SKM-1 (cell line): ENCODE measurements around the gene PRDM2.
A peak's percentile ranks its signal among the peaks of the same experiment; 100 is the strongest.

Source experiments
- DNase-seq: peaks from one replicate; lab custom pipeline; 2025; ENCODE audit not compliant: unreplicated experiment; lab: John Stamatoyannopoulos, UW

The PRDM2 gene

GRCh38 chr1:13733711-13734110 lies 33.7 kb downstream of the PRDM2 start:
- DNase-seq: no peak

GRCh38 chr1:13735168-13735930 lies 35.4 kb downstream of the PRDM2 start:
- DNase-seq: no peak

- DNase-seq: no peak
Observed at GRCh38 chr1:13737398-13737797, 37.4 kb downstream of the PRDM2 start.

GRCh38 chr1:13746342-13746741 lies 46.4 kb downstream of the PRDM2 start:
- DNase-seq: no peak

GRCh38 chr1:13748610-13749505 lies 48.9 kb downstream of the PRDM2 start:
- DNase-seq: peak; percentile 79

GRCh38 chr1:13749543-13750341 lies 49.8 kb downstream of the PRDM2 start:
- DNase-seq: no peak

- DNase-seq: no peak
Observed at GRCh38 chr1:13751458-13751871, 51.5 kb downstream of the PRDM2 start.

- DNase-seq: no peak
Observed at GRCh38 chr1:13751985-13752384, 52.0 kb downstream of the PRDM2 start.

GRCh38 chr1:13752852-13753251 lies 52.9 kb downstream of the PRDM2 start:
- no peak for DNase-seq

GRCh38 chr1:13753636-13754402 lies 53.8 kb downstream of the PRDM2 start:
- no peak for DNase-seq

- DNase-seq: no peak
Observed at GRCh38 chr1:13754510-13755103, 54.6 kb downstream of the PRDM2 start.

GRCh38 chr1:13756557-13757315 lies 56.7 kb downstream of the PRDM2 start:
- DNase-seq: no peak

GRCh38 chr1:13757693-13758092 lies 57.7 kb downstream of the PRDM2 start:
- DNase-seq: no peak

- no peak for DNase-seq
Observed at GRCh38 chr1:13759072-13759471, 59.1 kb downstream of the PRDM2 start.

- DNase-seq: no peak
Observed at GRCh38 chr1:13760340-13760739, 60.4 kb downstream of the PRDM2 start.

- no peak for DNase-seq
Observed at GRCh38 chr1:13760921-13761320, 60.9 kb downstream of the PRDM2 start.

GRCh38 chr1:13761883-13762282 lies 61.9 kb downstream of the PRDM2 start:
- no peak for DNase-seq

GRCh38 chr1:13762642-13763041 lies 62.7 kb downstream of the PRDM2 start:
- no peak for DNase-seq

GRCh38 chr1:13763222-13763621 lies 63.2 kb downstream of the PRDM2 start:
- DNase-seq: no peak
